ENCODE data around the gene NREP.

NREP gene

DNA sequence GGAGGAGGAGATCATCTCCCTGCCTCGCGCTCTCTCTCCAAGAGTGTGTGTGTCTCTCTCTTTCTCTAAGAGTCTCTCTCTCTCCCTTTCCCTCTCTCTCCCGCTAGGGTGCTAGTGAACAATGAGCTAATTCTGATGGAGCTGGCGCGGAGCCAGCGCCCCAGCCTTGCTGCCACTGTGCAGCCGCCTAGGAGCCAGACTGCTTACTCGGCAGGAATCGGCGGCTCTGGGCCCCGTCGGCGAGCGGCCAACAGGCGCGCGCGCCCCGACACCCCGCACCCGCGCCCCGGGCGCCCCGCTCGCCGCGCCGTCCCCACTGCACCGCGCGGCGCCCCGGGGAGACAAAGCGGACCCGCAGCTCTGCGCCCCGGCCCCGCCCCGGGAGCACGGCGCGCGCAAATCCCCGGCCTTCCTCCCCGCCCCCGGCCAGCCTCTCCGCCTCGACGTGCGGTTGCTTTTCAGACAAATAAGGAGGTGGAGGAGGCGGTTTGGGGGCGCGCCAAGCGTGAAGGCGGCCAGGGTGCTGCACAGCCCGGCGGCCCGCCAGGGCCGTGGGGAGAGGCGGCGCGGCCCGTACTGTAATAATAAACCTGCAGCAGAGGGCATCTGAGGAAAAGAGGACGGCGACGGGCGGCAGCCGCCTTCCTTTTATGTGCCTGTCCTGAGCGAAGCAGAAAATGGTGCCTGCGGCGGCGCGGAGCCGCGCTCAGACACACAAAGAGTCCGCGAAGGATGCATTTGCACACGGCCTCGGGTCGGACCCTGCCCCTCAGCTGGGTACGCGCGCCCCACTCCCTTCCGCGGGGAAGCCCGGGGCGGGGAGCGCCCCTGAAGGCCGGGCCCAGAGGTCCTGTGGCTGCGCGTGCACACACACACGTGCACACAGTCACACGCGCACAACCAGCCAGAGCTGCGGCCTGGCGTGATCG, 625 bp upstream of the NREP start:
- H3K27ac ChIP-seq (ENCODE audit: poor library complexity, severe bottlenecking) = peak overlapping the region; percentile 72
- H3K4me1 ChIP-seq (ENCODE audit: insufficient read depth, poor library complexity, severe bottlenecking) = peaks cover 12% of the 10 kb centered on the region
- DNase-seq (ENCODE audit: low spot score) (peak; percentile 93), ATAC-seq (ENCODE audit: low read depth) (peak; percentile 73)
- no peaks in the 10 kb centered on the region for H3K9me3 ChIP-seq (ENCODE audit: severe bottlenecking)
- H3K36me3 ChIP-seq (ENCODE audit: low read depth) = peaks cover 5% of the 10 kb centered on the region; the same call in 1 of the 2 replicates
- H3K4me3 ChIP-seq (ENCODE audit: severe bottlenecking) = peak overlapping the region; percentile 83
- H3K27me3 ChIP-seq (ENCODE audit: insufficient read depth, poor library complexity, severe bottlenecking) = no peaks in the 10 kb centered on the region
- TF ChIP-seq, protein P1, sequence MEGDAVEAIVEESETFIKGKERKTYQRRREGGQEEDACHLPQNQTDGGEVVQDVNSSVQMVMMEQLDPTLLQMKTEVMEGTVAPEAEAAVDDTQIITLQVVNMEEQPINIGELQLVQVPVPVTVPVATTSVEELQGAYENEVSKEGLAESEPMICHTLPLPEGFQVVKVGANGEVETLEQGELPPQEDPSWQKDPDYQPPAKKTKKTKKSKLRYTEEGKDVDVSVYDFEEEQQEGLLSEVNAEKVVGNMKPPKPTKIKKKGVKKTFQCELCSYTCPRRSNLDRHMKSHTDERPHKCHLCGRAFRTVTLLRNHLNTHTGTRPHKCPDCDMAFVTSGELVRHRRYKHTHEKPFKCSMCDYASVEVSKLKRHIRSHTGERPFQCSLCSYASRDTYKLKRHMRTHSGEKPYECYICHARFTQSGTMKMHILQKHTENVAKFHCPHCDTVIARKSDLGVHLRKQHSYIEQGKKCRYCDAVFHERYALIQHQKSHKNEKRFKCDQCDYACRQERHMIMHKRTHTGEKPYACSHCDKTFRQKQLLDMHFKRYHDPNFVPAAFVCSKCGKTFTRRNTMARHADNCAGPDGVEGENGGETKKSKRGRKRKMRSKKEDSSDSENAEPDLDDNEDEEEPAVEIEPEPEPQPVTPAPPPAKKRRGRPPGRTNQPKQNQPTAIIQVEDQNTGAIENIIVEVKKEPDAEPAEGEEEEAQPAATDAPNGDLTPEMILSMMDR (IDR thresholded peaks at IDR 0.05; ENCODE audit: poor library complexity, severe bottlenecking) = peak; percentile 37

DNA sequence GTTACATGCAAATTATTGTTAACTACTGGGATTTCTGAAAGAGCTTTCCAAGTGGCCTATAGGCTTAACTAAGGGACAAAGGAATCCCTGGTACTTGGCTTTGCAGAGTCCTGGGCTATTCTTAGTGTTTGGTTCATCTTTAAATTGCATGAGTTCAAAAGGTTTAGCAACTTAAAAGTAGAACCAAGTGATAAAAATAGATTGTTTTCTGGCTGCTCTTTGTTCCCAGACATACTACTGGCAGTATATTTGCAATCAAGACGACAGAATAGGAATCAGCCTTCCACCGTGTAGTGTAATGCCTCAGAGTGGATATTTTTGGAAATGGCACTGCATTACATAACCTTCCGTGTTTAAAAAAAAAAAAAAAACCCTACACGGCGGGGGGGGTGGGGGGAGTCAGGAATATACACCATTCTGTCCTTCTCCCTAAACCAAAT, 1.0 kb downstream of the NREP start:
- ATAC-seq (ENCODE audit: low read depth) = no peak
- Histone ChIP-seq H3K9me3 (ENCODE audit: severe bottlenecking) (no peaks in the 10 kb centered on the region), H3K4me1 (ENCODE audit: insufficient read depth, poor library complexity, severe bottlenecking) (peaks cover 12% of the 10 kb centered on the region), H3K27me3 (ENCODE audit: insufficient read depth, poor library complexity, severe bottlenecking) (no peaks in the 10 kb centered on the region), H3K4me3 (ENCODE audit: severe bottlenecking) (peak overlapping the region; percentile 83), H3K27ac (ENCODE audit: poor library complexity, severe bottlenecking) (no peak overlapping the region), H3K36me3 (ENCODE audit: low read depth) (peaks cover 5% of the 10 kb centered on the region; the same call in 1 of the 2 replicates)
- DNase-seq (ENCODE audit: low spot score) = no peak
- TF ChIP-seq, protein P1 (IDR thresholded peaks at IDR 0.05; ENCODE audit: poor library complexity, severe bottlenecking) = peak; percentile 21

DNA sequence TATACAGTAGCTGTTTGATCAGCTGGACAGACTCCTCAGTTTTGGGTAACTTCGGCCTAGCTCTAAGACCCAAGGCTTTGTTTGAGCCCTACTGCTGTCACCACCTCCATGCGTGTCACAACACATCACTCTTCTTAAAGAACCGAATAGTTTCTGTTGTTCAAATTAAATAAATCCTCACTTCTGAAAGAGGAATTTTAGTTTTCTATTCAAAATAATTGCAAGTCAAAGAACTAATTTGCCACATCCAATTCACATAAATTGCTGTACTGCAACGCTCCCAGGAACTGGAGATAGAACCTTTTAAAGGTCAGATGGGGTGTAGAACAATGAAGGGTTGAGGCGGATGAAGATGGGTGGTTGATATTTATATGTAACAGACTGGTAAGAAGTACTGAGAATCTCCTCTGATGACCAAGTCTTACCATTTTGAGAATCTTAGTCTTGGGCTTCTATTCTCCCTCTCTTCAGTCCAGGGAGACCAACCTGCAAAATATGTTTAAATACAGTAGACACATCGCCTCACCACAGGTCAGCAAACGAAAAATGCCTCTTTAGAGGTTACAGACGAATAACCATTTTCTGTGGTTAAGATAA, 1.6 kb downstream of the NREP start:
- peaks cover 12% of the 10 kb centered on the region for H3K4me1 ChIP-seq (ENCODE audit: insufficient read depth, poor library complexity, severe bottlenecking)
- H3K36me3 ChIP-seq (ENCODE audit: low read depth) = peaks cover 5% of the 10 kb centered on the region; the same call in 1 of the 2 replicates
- TF ChIP-seq, protein P1 (IDR thresholded peaks at IDR 0.05; ENCODE audit: poor library complexity, severe bottlenecking) = no peak
- no peak overlapping the region for H3K27ac ChIP-seq (ENCODE audit: poor library complexity, severe bottlenecking)
- no peak overlapping the region for H3K4me3 ChIP-seq (ENCODE audit: severe bottlenecking)
- H3K27me3 ChIP-seq (ENCODE audit: insufficient read depth, poor library complexity, severe bottlenecking) = no peaks in the 10 kb centered on the region
- ATAC-seq (ENCODE audit: low read depth) = no peak
- no peak for DNase-seq (ENCODE audit: low spot score)
- no peaks in the 10 kb centered on the region for H3K9me3 ChIP-seq (ENCODE audit: severe bottlenecking)

DNA sequence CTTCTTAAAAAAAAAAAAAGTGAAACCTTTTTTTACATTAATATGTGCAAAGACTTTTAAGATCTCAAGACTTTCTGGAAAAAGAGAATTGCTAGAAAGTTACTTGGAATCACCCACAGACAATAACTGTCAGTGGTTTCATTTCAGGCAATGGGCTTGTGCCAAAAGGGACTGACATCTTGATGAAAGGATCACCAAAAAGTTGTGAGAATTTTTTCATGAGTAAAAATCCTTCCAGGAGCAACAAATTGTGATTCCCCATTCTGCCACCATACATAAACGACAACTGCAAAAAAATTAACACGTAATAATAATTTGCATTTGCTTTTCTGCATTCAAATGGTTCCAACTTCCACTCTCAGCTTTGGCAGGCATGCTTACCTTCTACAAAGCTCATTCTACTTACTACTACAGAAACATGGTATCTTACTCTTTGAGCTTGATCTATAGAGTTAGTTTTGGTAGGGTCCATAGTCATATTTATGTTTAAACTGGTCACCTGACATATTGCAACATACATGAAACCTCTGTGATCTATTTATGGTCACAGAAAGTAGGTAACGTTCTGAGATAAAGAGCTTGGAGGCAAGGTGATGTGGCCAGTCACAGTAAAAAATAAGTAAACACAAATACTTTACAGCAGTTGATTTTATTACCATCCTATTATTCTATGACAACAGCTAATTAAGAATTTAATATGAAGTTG, 3.0 kb downstream of the NREP start:
- peaks cover 15% of the 10 kb centered on the region for H3K4me1 ChIP-seq (ENCODE audit: insufficient read depth, poor library complexity, severe bottlenecking)
- no peak for DNase-seq (ENCODE audit: low spot score)
- H3K27me3 ChIP-seq (ENCODE audit: insufficient read depth, poor library complexity, severe bottlenecking) = no peaks in the 10 kb centered on the region
- H3K27ac ChIP-seq (ENCODE audit: poor library complexity, severe bottlenecking) = no peak overlapping the region
- H3K4me3 ChIP-seq (ENCODE audit: severe bottlenecking) = no peak overlapping the region
- TF ChIP-seq, protein P1 (IDR thresholded peaks at IDR 0.05; ENCODE audit: poor library complexity, severe bottlenecking) = no peak
- peaks cover 5% of the 10 kb centered on the region; the same call in 1 of the 2 replicates for H3K36me3 ChIP-seq (ENCODE audit: low read depth)
- H3K9me3 ChIP-seq (ENCODE audit: severe bottlenecking) = no peaks in the 10 kb centered on the region
- no peak for ATAC-seq (ENCODE audit: low read depth)
